GM21381 (cell line): ENCODE data around the gene EFNB1.

Source experiments
- ATAC-seq: cut with Tn5 transposase; IDR thresholded peaks from one replicate; pipeline ENCODE4 v1.9.1; 2021; ENCODE audit warnings: mild to moderate bottlenecking, moderate library complexity; ENCODE audit not compliant: unreplicated experiment

Gene EFNB1

GRCh38 chrX:68880846-68881552 is 52.2 kb downstream of the EFNB1 start:
- no peak for ATAC-seq

- no peak for ATAC-seq
Measured at GRCh38 chrX:68881911-68882310, 53.1 kb downstream of the EFNB1 start.

- ATAC-seq = no peak
Measured at GRCh38 chrX:68883800-68884199, 55.0 kb downstream of the EFNB1 start.

- no peak for ATAC-seq
Measured at GRCh38 chrX:68889249-68889648, 60.4 kb downstream of the EFNB1 start.
